Measurements from ENCODE around the gene ELL2.

ELL2 gene

DNA sequence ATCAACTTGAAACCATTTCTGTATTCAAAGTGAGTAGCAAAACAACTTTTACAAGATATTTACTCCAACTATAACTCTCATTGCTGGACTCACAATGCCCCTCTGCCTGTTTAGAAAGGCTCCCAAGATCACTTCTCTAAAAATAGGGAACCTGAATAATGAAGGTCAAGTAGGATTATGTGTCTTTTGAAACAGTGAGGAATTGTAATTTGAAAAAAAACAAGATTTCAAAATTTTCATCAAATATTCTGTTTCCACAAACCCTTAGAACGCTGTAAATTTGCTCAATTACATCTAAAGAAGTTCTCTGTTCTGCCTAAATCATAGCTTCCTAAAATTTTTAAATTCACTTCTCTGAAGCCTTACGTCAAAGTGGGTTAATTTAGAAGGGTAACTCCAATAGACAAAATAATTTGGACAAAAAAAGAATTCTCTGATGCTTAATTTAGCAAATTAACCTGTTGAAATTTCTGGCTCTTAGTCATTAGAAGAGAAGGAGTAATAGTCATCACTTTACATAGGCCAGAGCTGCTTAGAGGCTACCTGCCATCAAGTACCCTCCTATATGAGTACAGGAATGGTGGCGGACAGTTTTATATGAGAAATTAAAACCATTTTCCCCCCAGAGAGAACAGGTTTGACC, 4.0 kb downstream of the ELL2 start:
- intact Hi-C loops (cut with micrococcal nuclease), result no loop called here
- H3K36me3 Mint-ChIP-seq (ENCODE audit: low read depth), result peaks cover 20% of the 10 kb centered on the region
- H3K27me3 Mint-ChIP-seq, result peaks cover 23% of the 10 kb centered on the region
- no peak overlapping the region for H3K27ac Mint-ChIP-seq
- no peaks in the 10 kb centered on the region for H3K9me3 Mint-ChIP-seq
- no peak overlapping the region for H3K4me3 Mint-ChIP-seq
- peaks cover 69% of the 10 kb centered on the region for H3K4me1 Mint-ChIP-seq (ENCODE audit: low read depth)

DNA sequence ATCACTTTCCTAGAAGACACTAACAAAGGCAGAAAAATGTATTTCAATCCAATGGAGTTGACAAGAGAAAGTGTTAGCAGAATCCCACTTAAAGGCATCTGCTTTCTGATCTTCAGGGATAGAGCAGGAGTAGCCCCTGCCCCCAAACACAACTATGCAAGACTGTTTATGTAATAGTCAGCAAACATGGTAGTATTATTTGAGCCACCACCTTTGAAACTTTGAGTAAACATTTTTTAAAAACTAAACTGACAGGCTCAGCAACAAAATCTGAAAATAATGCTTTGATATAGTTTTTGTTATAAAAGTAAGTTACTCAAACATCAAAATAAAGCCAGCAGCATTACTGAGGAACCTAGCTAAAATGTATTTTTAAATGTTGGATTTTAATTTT, 4.8 kb downstream of the ELL2 start:
- intact Hi-C loops (cut with micrococcal nuclease), result no loop called here
- peaks cover 16% of the 10 kb centered on the region for H3K27me3 Mint-ChIP-seq
- peaks cover 18% of the 10 kb centered on the region for H3K36me3 Mint-ChIP-seq (ENCODE audit: low read depth)
- peaks cover 64% of the 10 kb centered on the region for H3K4me1 Mint-ChIP-seq (ENCODE audit: low read depth)
- H3K27ac Mint-ChIP-seq, result no peak overlapping the region
- H3K9me3 Mint-ChIP-seq, result no peaks in the 10 kb centered on the region
- no peak overlapping the region for H3K4me3 Mint-ChIP-seq

DNA sequence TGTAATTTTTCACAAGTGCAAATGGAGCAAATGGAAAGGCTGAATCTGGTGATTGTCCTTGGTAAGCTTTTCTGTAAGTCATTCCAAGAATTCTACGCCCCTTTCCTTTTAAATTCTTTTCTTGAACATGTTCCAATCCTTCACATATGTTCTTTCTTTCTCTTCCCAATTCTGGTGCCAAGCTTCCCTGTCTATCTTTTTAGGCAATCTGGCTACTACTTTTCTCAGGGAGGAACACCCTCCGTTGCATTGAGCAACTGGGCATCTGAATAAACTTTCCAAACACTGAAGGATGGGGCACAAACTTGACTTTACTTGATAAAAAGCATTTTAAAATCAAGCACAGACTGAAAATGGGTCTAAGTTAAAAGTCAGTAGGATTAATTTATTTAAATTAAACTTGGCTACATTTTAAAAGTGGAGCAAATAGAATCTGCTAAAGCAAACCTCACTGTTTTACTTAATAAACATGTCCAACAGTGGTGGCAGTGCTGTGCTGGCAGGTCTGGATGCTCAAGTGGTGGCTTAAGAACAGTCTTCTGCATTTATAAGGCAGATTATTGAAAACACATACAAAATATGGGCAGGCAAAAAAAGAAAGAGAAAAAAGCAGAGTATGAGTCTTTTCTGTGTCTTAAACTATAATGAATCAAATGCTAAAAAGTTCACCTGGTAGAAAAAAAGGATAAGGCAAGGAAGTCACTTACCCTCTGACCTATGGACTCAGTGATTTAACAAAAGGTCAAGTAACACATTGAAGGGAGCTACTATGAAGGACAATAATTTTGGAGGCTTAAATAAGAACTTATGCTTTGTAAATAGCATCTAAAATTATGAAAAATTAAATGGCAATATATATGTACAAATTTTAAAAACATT, 5.4 kb downstream of the ELL2 start:
- no peaks in the 10 kb centered on the region for H3K9me3 Mint-ChIP-seq
- intact Hi-C loops (cut with micrococcal nuclease), result no loop called here
- H3K36me3 Mint-ChIP-seq (ENCODE audit: low read depth), result peaks cover 12% of the 10 kb centered on the region
- H3K4me1 Mint-ChIP-seq (ENCODE audit: low read depth), result peaks cover 69% of the 10 kb centered on the region
- peaks cover 16% of the 10 kb centered on the region for H3K27me3 Mint-ChIP-seq
- H3K4me3 Mint-ChIP-seq, result no peak overlapping the region
- peak overlapping the region; percentile 49 for H3K27ac Mint-ChIP-seq

DNA sequence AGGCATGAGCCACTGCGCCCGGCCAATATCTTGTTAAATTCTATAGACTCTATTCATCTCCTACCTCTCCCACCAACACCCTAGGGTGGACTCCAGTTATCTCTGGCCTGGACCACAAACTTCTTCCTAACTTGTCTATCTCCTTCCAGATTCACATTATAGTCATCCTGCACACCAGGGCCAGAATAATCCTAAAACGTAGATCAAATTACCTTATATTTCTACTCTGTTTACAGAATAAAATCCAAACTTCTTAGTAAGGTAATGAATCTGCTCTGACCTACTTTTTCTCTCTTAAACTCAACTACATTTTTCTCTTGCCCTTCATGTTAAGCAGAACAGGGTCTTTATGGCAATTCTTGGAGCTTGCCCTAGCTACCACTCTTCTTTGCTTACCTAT, 6.9 kb downstream of the ELL2 start:
- intact Hi-C loops (cut with micrococcal nuclease), result loop anchor here (5.0 kb wide), 1 partner anchor 37 kb away; no protein-coding TSS in a partner anchor
- peaks cover 55% of the 10 kb centered on the region for H3K4me1 Mint-ChIP-seq (ENCODE audit: low read depth)
- no peaks in the 10 kb centered on the region for H3K9me3 Mint-ChIP-seq
- H3K27me3 Mint-ChIP-seq, result peaks cover 8% of the 10 kb centered on the region
- H3K27ac Mint-ChIP-seq, result no peak overlapping the region
- no peak overlapping the region for H3K4me3 Mint-ChIP-seq
- peaks cover 5% of the 10 kb centered on the region for H3K36me3 Mint-ChIP-seq (ENCODE audit: low read depth)

- H3K36me3 Mint-ChIP-seq (ENCODE audit: low read depth), result peaks cover 5% of the 10 kb centered on the region
- H3K9me3 Mint-ChIP-seq, result no peaks in the 10 kb centered on the region
- intact Hi-C loops (cut with micrococcal nuclease), result loop anchor here (5.0 kb wide), 1 partner anchor 36 kb away; no protein-coding TSS in a partner anchor
- H3K4me1 Mint-ChIP-seq (ENCODE audit: low read depth), result peaks cover 41% of the 10 kb centered on the region
- no peak overlapping the region for H3K4me3 Mint-ChIP-seq
- H3K27me3 Mint-ChIP-seq, result no peaks in the 10 kb centered on the region
- no peak overlapping the region for H3K27ac Mint-ChIP-seq
These were observed 8.5 kb downstream of the ELL2 start for GRCh38 chr5:95953021-95953702.

DNA sequence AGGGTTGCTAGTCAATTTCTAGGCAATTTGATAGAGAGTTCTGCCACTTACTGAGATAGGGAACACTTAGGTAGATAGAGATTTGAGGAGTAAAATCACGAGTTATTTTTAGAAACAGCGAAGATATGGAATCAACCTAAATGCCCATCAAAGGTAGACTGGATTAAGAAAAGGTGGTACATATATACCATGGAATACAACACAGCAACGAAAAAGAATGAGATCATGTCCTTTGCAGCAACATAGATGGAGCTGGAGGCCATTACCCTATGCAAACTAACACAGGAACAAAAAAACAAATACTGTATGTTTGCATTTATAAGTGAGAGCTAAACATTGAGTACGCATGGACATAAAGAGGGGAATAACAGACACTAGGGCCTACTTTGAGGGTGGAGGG, 9.7 kb downstream of the ELL2 start:
- Mint-ChIP-seq H3K4me1 (ENCODE audit: low read depth) (peaks cover 39% of the 10 kb centered on the region), H3K4me3 (no peak overlapping the region), H3K27me3 (no peaks in the 10 kb centered on the region), H3K9me3 (no peaks in the 10 kb centered on the region), H3K27ac (no peak overlapping the region), H3K36me3 (ENCODE audit: low read depth) (peaks cover 5% of the 10 kb centered on the region)
- intact Hi-C loops (cut with micrococcal nuclease), result loop anchor here (5.0 kb wide), 1 partner anchor 35 kb away; no protein-coding TSS in a partner anchor

GRCh38 chr5:95949810-95950209, 11.8 kb downstream of the ELL2 start:
- Mint-ChIP-seq H3K36me3 (ENCODE audit: low read depth) (peaks cover 3% of the 10 kb centered on the region), H3K27ac (no peak overlapping the region)
- intact Hi-C loops (cut with micrococcal nuclease), result loop anchor here (5.0 kb wide), 1 partner anchor 33 kb away; no protein-coding TSS in a partner anchor

DNA sequence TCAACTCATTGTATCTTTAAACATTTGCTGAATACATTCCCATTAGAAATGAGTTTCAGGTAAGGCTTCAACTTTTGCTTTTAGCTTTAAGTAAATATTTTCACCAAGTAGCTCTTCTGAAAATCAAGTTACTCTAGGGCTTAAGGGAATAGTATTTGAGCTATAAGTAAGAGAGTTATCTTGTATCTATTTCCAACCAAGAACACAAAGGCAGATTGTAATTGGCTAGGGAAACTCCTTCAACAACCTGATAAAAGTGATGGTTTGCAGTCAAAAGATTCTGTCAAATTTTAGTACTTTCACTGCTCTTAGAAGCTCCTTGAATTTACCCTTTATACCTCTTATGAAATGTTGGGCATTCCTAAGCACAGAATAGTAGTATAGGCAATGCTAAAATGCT, 13.0 kb downstream of the ELL2 start:
- H3K4me3 Mint-ChIP-seq, result no peak overlapping the region
- H3K4me1 Mint-ChIP-seq (ENCODE audit: low read depth), result peaks cover 23% of the 10 kb centered on the region
- no peaks in the 10 kb centered on the region for H3K27me3 Mint-ChIP-seq
- H3K9me3 Mint-ChIP-seq, result no peaks in the 10 kb centered on the region
- no peaks in the 10 kb centered on the region for H3K36me3 Mint-ChIP-seq (ENCODE audit: low read depth)
- intact Hi-C loops (cut with micrococcal nuclease), result no loop called here
- no peak overlapping the region for H3K27ac Mint-ChIP-seq

More at GRCh38 chr5:95949810-95950209, 11.8 kb downstream of the ELL2 start:
- Mint-ChIP-seq H3K4me3 (no peak overlapping the region), H3K27me3 (no peaks in the 10 kb centered on the region), H3K9me3 (no peaks in the 10 kb centered on the region), H3K4me1 (ENCODE audit: low read depth) (peaks cover 27% of the 10 kb centered on the region)

GRCh38 chr5:95946451-95946850, 15.2 kb downstream of the ELL2 start:
- H3K9me3 Mint-ChIP-seq, result no peaks in the 10 kb centered on the region
- no peaks in the 10 kb centered on the region for H3K36me3 Mint-ChIP-seq (ENCODE audit: low read depth)
- no peak overlapping the region for H3K4me3 Mint-ChIP-seq
- H3K27me3 Mint-ChIP-seq, result no peaks in the 10 kb centered on the region
- intact Hi-C loops (cut with micrococcal nuclease), result no loop called here
- H3K4me1 Mint-ChIP-seq (ENCODE audit: low read depth), result peaks cover 12% of the 10 kb centered on the region
- H3K27ac Mint-ChIP-seq, result no peak overlapping the region

DNA sequence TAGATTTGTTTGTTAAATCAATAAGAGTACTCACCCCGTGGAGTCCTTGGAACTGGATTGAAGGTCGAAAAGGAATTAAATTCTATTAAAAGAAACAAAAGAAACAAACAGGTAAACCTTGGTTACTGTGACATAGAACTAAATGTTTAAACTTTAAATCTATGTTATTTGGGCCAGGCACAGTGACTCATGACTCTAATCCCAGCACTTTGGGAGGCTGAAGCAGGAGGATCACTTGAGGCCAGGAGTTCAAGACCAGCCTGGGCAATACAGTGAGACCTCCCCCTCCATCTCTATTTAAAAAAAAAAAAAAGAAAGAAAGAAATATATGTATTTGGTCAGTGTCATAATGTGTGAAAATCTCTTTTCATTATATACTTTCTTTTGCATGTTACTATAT, 18.7 kb downstream of the ELL2 start:
- Mint-ChIP-seq H3K36me3 (ENCODE audit: low read depth) (no peaks in the 10 kb centered on the region), H3K9me3 (no peaks in the 10 kb centered on the region), H3K27ac (no peak overlapping the region), H3K4me1 (ENCODE audit: low read depth) (peaks cover 11% of the 10 kb centered on the region), H3K27me3 (no peaks in the 10 kb centered on the region), H3K4me3 (no peak overlapping the region)
- intact Hi-C loops (cut with micrococcal nuclease), result no loop called here

- Mint-ChIP-seq H3K27ac (no peak overlapping the region), H3K4me1 (ENCODE audit: low read depth) (peaks cover 11% of the 10 kb centered on the region), H3K27me3 (no peaks in the 10 kb centered on the region), H3K36me3 (ENCODE audit: low read depth) (no peaks in the 10 kb centered on the region), H3K4me3 (no peak overlapping the region), H3K9me3 (no peaks in the 10 kb centered on the region)
- intact Hi-C loops (cut with micrococcal nuclease), result no loop called here
These were observed 19.2 kb downstream of the ELL2 start for GRCh38 chr5:95942414-95942813.

GRCh38 chr5:95941756-95942155, 19.9 kb downstream of the ELL2 start:
- Mint-ChIP-seq H3K27ac (no peak overlapping the region), H3K36me3 (ENCODE audit: low read depth) (no peaks in the 10 kb centered on the region), H3K4me3 (no peak overlapping the region), H3K4me1 (ENCODE audit: low read depth) (peaks cover 11% of the 10 kb centered on the region), H3K27me3 (no peaks in the 10 kb centered on the region), H3K9me3 (no peaks in the 10 kb centered on the region)
- intact Hi-C loops (cut with micrococcal nuclease), result no loop called here

DNA sequence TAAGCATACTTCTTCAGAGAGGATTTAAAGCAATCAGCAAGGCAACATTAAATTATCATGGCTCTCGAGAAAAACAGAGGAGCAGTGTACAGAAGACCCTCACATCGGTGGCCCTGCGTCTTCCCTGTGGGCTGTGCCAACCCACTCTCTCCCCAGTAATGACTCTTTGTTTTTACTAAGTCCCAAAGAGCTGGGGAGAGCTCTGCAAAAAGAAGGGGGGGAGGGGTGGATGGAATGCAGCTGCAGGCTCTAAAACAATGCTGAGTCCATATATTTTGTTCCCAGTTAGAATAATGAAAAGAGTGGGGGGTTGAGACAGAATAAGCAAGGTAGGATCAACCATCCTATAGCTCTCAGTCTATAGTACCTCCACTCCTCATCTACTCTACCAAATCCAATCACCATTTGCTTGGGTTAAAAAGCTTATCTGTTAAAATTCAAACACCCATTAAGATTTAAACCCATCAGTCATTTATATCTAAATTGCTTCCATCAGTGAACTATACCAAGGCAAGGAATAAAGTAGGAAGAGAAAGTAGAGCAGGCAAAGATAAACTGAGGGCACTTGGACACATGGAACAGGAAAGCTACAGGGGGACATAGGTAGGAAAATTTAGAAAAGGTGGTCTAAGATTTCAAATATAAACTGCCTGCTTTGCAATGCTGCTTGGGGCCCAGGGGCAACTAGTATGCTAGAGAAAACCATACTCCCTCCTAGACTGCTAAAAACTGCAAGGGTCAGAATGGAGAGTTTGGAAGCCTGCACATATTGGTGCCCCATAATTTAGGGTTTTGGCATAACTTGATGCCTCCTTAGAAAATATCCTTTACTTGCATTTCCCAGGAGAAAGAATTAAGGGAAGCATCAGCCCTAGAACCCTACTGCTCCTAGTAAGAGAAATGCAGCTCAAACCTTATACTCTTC, 20.6 kb downstream of the ELL2 start:
- Mint-ChIP-seq H3K36me3 (ENCODE audit: low read depth) (no peaks in the 10 kb centered on the region), H3K27ac (no peak overlapping the region), H3K9me3 (no peaks in the 10 kb centered on the region), H3K4me3 (no peak overlapping the region), H3K4me1 (ENCODE audit: low read depth) (peaks cover 11% of the 10 kb centered on the region), H3K27me3 (no peaks in the 10 kb centered on the region)
- intact Hi-C loops (cut with micrococcal nuclease), result no loop called here

Data from dendritic cell treated with granulocyte-macrophage colony-stimulating factor and Interleukin-4, amounts not matched to agents 40 ng/mL and 50 ng/mL, for 4 days (primary cell).